Measurements from ENCODE around the gene PI4KB.

- TF ChIP-seq, protein P1, sequence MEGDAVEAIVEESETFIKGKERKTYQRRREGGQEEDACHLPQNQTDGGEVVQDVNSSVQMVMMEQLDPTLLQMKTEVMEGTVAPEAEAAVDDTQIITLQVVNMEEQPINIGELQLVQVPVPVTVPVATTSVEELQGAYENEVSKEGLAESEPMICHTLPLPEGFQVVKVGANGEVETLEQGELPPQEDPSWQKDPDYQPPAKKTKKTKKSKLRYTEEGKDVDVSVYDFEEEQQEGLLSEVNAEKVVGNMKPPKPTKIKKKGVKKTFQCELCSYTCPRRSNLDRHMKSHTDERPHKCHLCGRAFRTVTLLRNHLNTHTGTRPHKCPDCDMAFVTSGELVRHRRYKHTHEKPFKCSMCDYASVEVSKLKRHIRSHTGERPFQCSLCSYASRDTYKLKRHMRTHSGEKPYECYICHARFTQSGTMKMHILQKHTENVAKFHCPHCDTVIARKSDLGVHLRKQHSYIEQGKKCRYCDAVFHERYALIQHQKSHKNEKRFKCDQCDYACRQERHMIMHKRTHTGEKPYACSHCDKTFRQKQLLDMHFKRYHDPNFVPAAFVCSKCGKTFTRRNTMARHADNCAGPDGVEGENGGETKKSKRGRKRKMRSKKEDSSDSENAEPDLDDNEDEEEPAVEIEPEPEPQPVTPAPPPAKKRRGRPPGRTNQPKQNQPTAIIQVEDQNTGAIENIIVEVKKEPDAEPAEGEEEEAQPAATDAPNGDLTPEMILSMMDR (IDR thresholded peaks at IDR 0.05; ENCODE audit: low read depth, low read length): no peak
- no peak for TF ChIP-seq POLR2A (IDR thresholded peaks at IDR 0.05; ENCODE audit: extremely low read depth, insufficient read length)
These were observed 2.0 kb downstream of the PI4KB start for GRCh38 chr1:151325231-151325630.

Measured in NB4 (cell line).